Skeletal muscle cell (primary cell): ENCODE results near the gene SEPTIN10.
"Not testable (repeated sequence)": the region's sequence is repeated elsewhere in the genome, so short reads cannot be mapped to it uniquely, and the experiment has no call there.

Source experiments
- DNase-seq: peaks from one replicate; pipeline ENCODE4 v3.0.0-alpha.2; 2010; ENCODE audit warnings: low read depth
- H3K4me3 ChIP-seq: 2 replicates; pipeline ENCODE4 v1.5.1; 2011; ENCODE audit warnings: low read depth, mild to moderate bottlenecking, control low read depth, low read length, moderate library complexity

SEPTIN10 gene

DNA sequence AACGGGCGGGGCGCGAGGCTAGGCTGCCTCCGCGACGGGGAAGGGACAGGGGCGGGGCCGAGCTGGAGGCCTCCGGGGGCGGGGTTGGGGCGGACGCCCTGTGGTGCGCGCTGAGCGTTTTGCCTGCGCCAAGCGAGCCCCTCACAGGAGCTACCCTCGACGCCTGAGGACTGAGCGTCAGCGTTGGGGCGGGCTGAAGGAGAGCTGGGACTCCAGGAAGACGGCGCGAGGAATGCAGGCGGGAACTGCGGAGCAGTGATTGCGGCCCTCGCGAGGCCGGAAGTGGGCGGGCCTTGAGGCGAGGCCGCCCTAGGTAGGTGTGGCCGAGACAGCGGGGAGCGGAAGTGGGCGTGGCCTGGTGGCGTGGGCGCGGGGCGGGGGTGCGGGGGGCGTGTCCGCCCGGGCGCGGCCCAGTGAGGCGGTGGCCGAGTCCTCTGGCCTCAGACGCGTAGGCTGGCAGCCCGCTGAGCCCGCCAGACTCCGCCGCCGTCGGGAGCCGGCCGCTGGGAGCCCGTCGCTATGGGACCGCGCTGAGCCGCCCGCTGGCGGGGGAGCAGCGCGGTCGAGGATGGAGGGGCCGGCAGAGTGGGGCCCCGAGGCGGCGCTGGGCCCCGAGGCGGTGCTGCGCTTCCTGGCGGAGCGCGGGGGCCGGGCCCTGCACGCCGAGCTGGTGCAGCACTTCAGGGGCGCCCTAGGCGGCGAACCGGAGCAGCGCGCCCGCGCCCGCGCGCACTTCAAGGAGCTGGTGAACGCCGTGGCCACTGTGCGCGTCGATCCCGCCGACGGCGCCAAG, at the start of gene SEPTIN10, which contains the start of gene SOWAHC:
Gene SEPTIN10, minus strand, starts transcription at position 45 of the 793 bp plus-strand sequence. CDS start 139 bp downstream, outside the sequence.
Gene SOWAHC, plus strand, starts transcription at position 443 of the 793 bp plus-strand sequence. Its CDS starts 126 bp downstream, at position 569.
- H3K4me3 ChIP-seq = peak within 1 kb of the TSS; percentile 72
- peak; percentile 99 for DNase-seq

GRCh38 chr2:109662889-109663288, 49.1 kb upstream of the SEPTIN10 start:
- H3K4me3 ChIP-seq = no peak overlapping the region
- no peak for DNase-seq

DNA sequence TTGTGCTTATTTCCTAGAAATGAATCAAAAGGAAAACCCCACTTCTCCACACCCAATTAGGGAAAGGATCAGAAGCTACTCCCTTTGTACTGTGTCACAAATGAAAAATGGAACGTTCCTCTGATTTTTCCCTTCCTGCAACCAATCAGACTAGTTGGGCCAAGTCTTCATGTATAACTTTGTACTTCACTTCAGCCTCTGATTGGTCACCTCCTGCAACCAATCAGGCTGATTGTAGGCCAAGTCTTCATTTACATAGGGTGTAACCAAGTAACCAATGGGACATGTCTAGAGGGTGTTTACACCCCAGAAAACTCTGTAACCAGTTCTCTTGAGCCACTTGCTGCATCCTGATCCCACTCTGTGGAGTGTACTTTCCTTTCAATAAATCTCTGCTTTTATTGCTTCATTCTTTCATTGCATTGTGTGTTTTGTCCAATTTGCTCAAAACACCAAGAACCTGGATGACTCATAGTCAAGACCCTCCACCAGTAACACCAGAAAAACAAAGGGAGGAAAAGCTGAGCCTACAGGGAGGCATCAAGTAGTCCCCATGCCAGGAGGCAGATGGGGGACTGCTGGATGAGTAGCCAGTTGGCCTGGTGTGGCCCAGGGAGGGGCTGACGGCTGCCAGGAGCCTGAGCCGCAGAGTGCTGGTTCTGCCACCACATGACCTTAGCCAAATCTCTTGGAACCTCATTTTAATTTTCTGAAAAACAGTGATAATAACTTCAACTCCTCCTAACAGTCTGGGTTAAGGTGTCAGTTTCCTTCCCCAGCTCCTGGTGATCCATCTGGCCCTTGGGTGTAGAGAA, 46.5 kb upstream of the SEPTIN10 start:
- H3K4me3 ChIP-seq = no peak overlapping the region
- no peak for DNase-seq

- DNase-seq = no peak
- no peak overlapping the region for H3K4me3 ChIP-seq
These were observed 45.8 kb upstream of the SEPTIN10 start for GRCh38 chr2:109659396-109660045.

DNA sequence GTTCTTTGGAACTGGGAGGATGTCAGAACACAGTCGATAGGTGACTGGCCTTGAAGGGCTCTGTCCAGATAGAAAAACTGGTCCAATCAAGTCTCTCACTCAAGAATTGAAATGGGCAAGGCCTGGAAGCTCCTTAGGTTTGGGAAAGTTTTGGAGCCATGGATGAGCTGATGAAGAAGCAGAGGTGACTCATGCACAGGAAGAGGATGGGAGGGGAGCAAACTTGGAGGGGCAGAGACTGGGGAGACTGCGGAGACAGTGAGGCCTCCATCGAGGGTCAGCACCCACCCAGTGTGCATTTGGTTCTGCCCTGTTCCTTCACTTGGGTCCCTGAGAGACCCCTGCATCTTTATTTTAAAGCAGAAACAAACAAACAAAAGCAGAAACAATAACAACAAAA, 41.5 kb upstream of the SEPTIN10 start:
- no peak for DNase-seq
- no peak overlapping the region for H3K4me3 ChIP-seq

GRCh38 chr2:109654326-109655050, 40.7 kb upstream of the SEPTIN10 start:
- H3K4me3 ChIP-seq = no peak overlapping the region
- no peak for DNase-seq

- DNase-seq = no peak
These were observed 36.2 kb upstream of the SEPTIN10 start for GRCh38 chr2:109649736-109650695.

GRCh38 chr2:109648041-109648527, 34.3 kb upstream of the SEPTIN10 start:
- H3K4me3 ChIP-seq = no peak overlapping the region
- DNase-seq = no peak

More at GRCh38 chr2:109649736-109650695, 36.2 kb upstream of the SEPTIN10 start:
- H3K4me3 ChIP-seq = no peak overlapping the region

DNA sequence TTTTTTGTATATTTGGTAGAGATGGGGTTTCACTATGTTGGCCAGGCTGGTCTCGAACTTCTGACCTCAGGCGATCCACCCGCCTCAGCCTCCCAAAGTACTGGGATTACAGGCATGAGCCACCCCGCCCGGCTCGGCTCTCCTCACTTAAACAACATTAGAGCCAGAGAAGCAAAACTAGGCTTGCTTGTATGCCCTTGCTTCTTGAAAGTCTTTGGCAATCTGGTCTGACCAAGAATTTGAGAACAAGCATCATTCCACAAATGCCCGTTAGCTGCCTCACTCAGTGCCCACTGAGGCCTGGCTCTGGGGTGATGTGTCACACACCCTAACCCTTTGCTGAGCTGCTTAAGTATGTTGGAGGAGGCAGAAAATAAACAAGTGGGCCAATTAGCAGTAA, 33.9 kb upstream of the SEPTIN10 start:
- no peak overlapping the region for H3K4me3 ChIP-seq
- DNase-seq = no peak

DNA sequence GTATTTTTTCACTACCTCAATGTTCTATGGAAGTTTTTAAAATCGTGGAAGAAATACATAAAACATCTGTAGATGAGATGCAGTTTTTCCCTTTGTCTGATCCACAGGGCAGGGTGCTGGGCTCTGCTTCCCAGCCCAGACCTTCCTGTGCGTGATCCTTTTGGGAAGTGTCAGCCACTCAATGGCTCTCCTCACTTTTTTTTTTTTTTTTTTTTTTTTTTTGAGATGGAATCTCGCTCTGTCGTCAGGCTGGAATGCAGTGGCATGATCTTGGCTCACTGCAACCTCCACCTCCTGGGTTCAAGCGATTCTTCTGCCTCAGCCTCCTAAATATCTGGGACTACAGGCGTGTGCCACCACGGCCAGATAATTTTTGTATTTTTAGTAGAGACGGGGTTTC, 33.2 kb upstream of the SEPTIN10 start:
- no peak for DNase-seq

DNA sequence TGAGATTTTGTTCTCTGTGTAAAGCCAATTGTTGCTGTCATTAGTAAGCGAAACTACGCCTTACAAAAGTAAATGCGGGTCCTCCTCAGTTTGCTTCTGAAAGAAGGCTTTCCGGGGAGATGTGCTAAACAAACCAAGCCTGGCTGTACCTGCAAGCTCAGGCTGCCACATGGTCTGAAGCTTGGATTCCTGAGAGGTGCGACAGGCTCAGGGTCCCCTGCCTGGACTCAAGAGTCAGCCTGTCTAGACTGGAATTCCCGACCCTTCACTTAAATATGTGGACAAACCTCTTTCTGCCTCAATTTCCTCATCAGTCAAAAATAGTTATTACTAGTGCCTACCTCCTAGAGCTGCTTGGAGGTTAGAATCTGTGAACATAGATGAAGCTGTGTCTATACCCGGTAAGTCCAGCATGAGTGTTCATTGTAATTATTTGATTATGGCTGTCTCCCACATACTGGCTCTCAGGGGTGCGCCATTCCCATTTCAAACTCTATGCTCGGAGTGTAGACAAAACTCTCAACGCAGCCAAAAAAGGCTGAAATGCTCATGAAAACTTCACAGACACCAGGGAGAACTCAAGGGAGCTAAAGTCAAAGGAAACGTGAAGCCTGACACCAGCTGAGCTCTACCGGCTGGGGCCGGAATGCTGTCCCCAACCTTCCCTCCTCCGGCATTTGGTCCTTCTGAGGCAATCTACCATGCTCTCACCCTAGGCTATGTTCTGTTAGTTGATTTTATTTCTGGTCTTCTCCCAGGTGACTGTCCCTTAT, 31.8 kb upstream of the SEPTIN10 start:
- H3K4me3 ChIP-seq = no peak overlapping the region
- no peak for DNase-seq

More for the DNA sequence above, 33.2 kb upstream of the SEPTIN10 start:
- no peak overlapping the region for H3K4me3 ChIP-seq

GRCh38 chr2:109644571-109645275, 31.0 kb upstream of the SEPTIN10 start:
- no peak overlapping the region for H3K4me3 ChIP-seq
- no peak for DNase-seq

DNA sequence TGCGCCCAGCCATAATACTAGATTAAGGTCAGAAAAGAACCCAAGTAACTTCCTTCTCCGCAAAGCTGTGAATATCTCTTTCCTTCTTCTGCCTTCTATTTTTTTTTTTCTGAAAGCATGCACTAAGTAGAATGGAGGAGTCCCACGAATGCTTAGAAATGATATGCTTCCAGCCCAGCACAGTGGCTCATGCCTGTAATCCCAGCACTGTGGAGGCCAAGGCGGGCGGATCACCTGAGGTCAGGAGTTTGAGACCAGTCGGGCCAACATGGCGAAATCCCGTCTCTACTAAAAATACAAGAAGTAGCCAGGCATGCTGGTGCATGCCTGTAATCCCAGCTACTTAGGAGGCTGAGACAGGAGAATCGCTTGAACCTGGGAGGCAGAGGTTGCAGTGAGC, 26.2 kb upstream of the SEPTIN10 start:
- not testable (repeated sequence) for H3K4me3 ChIP-seq, DNase-seq

DNA sequence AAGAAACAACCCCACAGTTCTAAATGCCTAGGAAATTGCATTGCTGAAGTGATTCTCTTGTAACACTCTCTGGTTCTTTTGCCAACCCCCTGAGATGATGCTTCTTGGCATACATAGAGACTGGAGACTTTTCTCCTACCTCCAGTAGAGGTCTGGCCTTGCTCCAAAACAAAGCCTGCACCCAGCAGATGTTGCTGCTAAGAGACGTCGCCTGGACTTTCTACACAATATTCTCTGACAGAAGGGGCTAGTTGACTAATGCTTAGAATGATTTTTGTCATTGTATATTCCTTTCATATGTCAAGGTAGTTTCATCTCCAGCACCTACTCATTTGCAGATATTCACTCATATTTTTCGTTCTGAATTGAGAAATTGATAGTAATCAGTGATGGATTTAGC, 25.0 kb upstream of the SEPTIN10 start:
- DNase-seq = peak; percentile 64

GRCh38 chr2:109637749-109638570, 24.2 kb upstream of the SEPTIN10 start:
- no peak overlapping the region for H3K4me3 ChIP-seq
- peak; percentile 42 for DNase-seq

More for the DNA sequence above, 25.0 kb upstream of the SEPTIN10 start:
- H3K4me3 ChIP-seq = no peak overlapping the region

DNA sequence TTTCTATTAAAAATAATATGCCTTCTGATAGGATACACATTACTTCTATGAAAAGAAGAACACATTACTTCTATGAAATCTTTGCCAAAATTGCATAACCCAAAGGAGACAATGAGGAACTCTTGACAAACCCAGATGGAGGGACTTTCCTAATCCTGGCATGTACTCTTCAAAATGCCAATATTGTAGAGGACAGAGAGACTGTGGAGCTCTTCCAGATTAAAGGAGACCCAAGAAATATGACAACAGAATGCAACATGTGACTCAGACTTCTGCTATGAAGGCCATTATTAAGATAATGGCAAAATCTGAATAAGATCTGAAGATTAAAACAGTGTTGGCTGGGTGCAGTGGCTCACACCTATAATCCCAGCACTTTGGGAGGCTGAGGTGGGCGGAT, 22.6 kb upstream of the SEPTIN10 start:
- no peak overlapping the region for H3K4me3 ChIP-seq
- no peak for DNase-seq
